ENCODE data around the gene IMPDH2.

DNA sequence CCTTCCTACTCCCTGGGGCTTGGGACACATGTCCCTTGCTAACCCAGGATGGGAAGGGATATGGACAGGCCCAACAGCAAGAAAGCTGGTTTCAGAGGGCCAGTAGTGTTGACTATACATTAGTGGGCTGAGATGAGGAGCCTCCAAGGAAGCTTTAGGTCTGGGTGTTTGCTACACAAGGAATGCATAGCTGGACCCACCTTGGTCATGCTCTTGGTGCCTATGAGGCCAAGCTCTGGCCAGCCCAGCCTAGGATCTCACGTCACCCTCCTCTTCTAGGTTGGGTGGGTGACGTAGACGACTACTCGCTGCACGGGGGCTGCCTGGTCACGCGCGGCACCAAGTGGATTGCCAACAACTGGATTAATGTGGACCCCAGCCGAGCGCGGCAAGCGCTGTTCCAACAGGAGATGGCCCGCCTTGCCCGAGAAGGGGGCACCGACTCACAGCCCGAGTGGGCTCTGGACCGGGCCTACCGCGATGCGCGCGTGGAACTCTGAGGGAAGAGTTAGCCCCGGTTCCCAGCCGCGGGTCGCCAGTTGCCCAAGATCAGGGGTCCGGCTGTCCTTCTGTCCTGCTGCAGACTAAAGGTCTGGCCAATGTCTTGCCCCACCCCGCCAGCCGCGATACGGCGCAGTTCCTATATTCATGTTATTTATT lies 22.7 kb downstream of the IMPDH2 start:
- TF ChIP-seq EP300 (IDR thresholded peaks at IDR 0.05) (no peak), POLR2A (IDR thresholded peaks at IDR 0.05) (no peak)
